T-helper 1 cell (primary cell): ENCODE measurements around the gene PRDM16.
"Not testable (repeated sequence)": the region's sequence is repeated elsewhere in the genome, so short reads cannot be mapped to it uniquely, and the experiment has no call there.

Experiments
- DNase-seq, 5 donors: peaks; one replicate each; pipeline ENCODE4 v3.0.0-alpha.2; 2012 to 2020

PRDM16 gene

DNA sequence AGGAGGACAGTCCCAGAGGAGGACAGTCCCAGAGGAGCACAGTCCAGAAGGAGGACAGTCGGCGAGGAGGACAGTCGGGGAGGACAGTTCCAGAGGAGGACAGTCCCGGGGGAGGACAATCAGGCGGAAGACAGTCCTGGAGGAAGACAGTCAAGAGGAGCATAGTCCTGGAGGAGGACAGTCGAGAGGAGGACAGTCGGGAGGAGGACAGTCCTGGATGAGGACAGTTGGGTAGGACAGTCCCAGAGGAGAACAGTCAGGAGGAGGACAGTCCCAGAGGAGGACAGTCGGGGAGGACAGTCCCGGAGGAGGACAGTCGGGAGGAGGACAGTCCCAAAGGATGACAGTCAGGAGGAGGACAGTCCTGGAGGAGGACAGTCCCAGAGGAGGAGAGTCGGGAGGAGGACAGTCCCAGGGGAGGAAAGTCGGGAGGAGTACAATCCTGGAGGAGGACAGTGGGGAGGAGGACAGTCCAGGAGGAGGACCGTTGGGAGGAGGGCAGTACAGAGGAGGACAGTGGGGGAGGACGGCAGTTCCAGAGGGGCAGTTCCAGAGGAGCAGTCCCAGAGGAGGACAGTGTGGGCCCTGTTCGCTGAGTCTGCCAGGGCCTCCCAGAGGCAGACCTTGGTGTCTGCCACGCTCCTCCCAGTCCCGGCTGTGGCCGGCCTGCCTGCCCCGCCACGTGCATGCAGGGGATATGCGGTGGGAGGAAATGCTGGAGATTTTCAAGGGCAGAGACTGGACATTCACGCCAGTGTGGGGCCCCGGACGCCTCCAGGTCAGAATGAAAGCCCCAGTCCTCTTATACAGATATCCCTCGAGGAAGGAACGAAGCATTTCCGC is 201.6 kb downstream of the PRDM16 start:
- DNase-seq: no peak

- no peak for DNase-seq
These were observed 202.9 kb downstream of the PRDM16 start for GRCh38 chr1:3271866-3272265.

GRCh38 chr1:3272321-3273045 is 203.5 kb downstream of the PRDM16 start:
- DNase-seq: no peak

GRCh38 chr1:3273447-3273846 is 204.4 kb downstream of the PRDM16 start:
- DNase-seq: no peak

DNA sequence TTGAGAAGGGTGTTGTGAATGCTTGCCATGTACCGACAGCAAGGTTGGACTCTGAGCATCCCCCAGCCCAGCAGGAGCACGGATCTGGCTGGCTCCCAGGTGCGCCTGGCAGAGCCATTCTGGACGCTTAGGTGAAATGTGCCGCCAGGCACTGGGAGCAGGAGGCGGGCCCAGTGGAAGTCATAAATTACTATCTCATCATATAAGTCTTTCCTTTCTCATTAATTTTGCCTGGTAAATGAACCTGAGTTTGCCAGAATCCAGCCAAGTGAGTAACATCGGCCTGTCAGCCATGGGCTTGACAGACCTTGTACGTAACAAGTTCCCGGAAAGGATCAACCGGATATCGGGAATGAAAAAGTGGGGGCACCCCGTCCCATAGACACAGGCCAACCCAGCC is 206.0 kb downstream of the PRDM16 start:
- no peak for DNase-seq

GRCh38 chr1:3275471-3276340 is 206.7 kb downstream of the PRDM16 start:
- no peak for DNase-seq

DNA sequence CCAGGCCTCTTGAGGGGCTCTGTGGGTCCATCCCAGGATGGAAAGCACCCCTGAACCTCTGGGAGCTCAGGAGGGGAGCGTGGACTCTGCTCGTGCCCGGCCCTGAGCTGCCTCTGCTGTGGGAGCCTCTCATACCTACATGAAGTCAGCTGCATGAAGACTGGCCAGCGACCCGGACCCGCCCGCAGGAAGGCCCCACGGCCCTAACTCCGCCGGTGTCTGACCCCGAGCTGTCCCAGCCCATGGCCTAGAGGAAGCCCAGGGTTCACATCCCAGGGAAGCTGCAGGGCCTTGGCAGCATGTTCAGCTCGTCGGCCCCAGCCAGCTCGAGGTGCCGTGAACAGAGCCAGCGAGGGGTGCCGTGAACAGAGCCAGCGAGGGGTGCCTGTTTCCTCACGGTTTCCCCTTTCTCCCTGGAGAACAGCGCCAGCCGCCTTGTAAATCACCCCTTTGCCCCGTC is 207.4 kb downstream of the PRDM16 start:
- no peak for DNase-seq

- no peak for DNase-seq
These were observed 208.0 kb downstream of the PRDM16 start for GRCh38 chr1:3277011-3277471.

GRCh38 chr1:3277623-3278022 is 208.6 kb downstream of the PRDM16 start:
- no peak for DNase-seq

DNA sequence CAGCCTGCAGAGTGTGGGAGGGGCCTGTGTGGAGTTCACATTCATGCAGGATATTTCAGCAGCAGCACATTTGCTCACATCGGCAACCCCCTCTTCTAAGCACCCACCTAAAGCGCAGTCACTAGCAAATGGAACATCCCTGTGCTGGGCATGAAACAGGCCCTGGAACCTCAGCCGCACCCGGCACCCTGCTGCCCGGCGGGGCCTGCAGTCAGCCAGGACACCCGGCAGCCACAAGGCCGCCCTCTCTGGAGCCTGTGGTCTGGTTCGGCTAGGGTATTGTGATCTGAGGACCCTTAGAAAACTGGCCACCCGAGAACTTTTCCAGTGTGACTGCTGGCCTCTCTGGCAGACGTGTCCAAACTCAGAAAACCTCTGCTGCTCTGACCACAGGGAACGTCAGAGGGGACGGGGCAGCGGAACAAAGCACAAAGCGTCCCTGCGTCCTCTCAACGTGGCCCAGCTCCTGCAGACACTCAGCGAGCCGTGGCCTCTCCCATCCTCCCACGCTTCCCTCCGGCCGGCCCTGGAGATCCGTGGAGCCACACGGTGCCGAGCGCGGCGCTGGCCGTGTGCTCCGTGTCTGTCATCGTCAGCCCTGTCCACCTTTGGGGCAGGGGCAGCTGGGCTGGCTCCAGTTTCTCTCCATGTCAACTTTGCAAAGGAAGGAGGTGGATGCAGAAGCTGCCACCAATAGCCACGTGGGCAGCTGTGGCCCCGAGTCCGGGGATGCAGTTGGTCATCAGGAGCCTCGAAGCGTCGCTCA is 209.6 kb downstream of the PRDM16 start:
- DNase-seq: no peak

- no peak for DNase-seq
These were observed 210.1 kb downstream of the PRDM16 start for GRCh38 chr1:3279182-3279470.

- no peak for DNase-seq
These were observed 212.7 kb downstream of the PRDM16 start for GRCh38 chr1:3281735-3282134.

DNA sequence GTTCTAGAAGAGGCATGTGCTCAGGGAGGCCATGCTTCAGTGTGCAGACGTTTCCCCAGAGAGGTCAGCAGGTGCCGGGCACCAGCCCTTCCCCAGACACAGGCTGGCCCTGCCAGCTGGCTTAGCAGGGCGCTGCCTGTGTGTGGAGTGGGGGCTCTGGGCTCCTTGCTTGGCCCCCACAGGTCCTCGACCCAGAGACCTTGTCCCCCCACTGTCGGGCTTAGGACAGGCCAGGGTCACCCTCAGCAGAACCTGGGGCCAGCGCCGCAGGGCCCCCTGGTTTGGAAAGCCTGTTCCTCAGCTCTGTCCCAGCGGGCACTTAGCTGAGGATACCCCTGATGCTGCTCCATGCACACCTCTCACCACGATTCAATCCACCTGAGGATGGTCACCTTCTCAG is 213.2 kb downstream of the PRDM16 start:
- DNase-seq: no peak

- DNase-seq: no peak
These were observed 213.8 kb downstream of the PRDM16 start for GRCh38 chr1:3282656-3283430.

DNA sequence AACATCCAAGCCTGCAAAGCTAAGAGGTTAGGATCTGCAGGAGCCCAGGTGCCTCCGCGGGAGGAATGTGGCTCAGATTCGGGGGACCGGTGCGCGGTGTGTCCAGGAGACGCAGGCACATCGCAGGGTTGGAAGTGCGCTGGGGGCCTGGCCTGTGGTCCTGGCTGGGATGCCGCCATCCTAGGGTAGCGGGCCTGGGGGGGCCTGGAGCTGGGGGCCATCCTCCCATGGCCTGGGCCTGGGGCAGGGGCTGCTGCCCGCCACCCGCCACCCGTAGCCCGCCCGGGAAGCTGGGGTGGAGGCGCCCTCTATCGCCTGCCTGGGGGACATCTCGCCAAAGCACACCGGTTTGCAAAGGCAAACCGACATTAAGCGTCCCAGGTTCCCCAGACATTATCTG is 214.8 kb downstream of the PRDM16 start:
- no peak for DNase-seq

- no peak for DNase-seq
These were observed 215.7 kb downstream of the PRDM16 start for GRCh38 chr1:3284691-3285090.

GRCh38 chr1:3285106-3285740 is 216.2 kb downstream of the PRDM16 start:
- no peak for DNase-seq

DNA sequence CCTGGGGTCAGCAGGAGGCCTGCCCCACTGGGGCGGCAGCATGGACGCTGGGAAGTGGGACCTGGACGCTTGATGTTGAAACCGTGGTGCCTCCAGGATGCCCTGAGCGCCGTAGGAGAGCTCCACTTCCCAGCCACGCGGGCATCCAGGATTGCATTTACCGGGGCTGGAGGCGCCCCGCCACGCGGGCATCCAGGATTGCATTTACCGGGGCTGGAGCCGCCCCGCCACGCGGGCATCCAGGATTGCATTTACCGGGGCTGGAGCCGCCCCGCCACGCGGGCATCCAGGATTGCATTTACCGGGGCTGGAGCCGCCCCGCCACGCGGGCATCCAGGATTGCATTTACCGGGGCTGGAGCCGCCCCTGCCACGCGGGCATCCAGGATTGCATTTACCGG is 218.1 kb downstream of the PRDM16 start:
- not testable (repeated sequence) for DNase-seq

DNA sequence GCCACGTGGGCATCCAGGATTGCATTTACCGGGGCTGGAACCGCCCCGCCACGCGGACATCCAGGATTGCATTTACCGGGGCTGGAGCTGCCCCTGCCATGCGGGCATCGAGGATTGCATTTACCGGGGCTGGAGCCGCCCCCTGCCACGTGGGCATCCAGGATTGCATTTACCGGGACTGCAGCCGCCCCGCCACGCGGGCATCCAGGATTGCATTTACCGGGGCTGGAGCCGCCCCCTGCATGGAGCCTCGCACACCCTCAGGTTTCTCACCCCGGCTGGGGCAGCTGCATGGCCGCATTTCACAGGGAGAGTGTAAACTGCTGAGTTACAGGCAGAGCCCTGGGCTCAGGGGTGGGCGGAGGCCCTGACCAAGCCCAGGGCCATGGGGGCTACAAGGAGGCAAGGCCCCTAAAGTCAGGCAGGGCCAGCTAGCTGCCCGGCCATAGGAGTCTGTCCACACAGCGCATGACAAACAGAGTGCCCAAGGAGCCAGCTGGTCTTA is 218.7 kb downstream of the PRDM16 start:
- DNase-seq: no peak

- no peak for DNase-seq
These were observed 220.5 kb downstream of the PRDM16 start for GRCh38 chr1:3289502-3289901.

DNA sequence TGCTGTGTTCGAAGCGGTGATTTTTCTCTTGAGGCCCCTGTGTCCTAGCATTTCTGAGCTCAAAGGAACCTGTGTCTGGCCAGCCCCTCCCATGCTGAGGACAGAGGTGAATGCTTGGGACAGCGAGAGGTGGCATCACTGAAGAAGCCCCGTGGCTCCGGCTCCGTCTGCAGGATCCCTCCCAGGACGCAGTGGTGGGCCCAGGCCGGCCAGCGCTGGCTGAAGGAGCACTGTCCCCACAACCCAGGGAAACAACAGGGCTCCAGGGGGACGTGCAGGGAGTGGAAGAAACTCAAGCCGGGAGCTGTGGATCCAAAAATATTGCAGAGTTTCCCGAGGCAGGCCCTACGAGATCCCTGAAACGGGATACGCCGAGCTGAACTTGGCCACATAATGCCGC is 221.4 kb downstream of the PRDM16 start:
- no peak for DNase-seq
